GM19239 (cell line): ENCODE data around the gene PTPN18.
A peak's percentile ranks its signal among the peaks of the same experiment; 100 is the strongest.
"Not testable (repeated sequence)": the region's sequence is repeated elsewhere in the genome, so short reads cannot be mapped to it uniquely, and the experiment has no call there.

Source experiments
- DNase-seq: peaks from one replicate; pipeline ENCODE4 v3.0.0; 2011; ENCODE audit warnings: low spot score; ENCODE audit not compliant: insufficient read length
- FAIRE-seq: peaks from 2 replicates; lab custom pipeline; 2011; peaks lifted over from hg19 to GRCh38; lab: Jason Lieb, UNC

PTPN18 gene

GRCh38 chr2:130377491-130377890 is 21.6 kb downstream of the PTPN18 start:
- FAIRE-seq = no peak

GRCh38 chr2:130378206-130378897 is 22.5 kb downstream of the PTPN18 start:
- FAIRE-seq (no peak), DNase-seq (no peak)

More at GRCh38 chr2:130377491-130377890, 21.6 kb downstream of the PTPN18 start:
- no peak for DNase-seq

GRCh38 chr2:130378898-130379214 is 23.0 kb downstream of the PTPN18 start:
- FAIRE-seq = no peak
- no peak for DNase-seq

- DNase-seq = no peak
- FAIRE-seq = no peak
Measured at GRCh38 chr2:130380096-130380934, 24.5 kb downstream of the PTPN18 start.

- no peak for DNase-seq
- no peak for FAIRE-seq
Measured at GRCh38 chr2:130381145-130381544, 25.3 kb downstream of the PTPN18 start.

- no peak for FAIRE-seq
- DNase-seq = no peak
Measured at GRCh38 chr2:130381619-130382018, 25.8 kb downstream of the PTPN18 start.

GRCh38 chr2:130382313-130382917 is 26.6 kb downstream of the PTPN18 start:
- no peak for FAIRE-seq

GRCh38 chr2:130385709-130386108 is 29.9 kb downstream of the PTPN18 start:
- no peak for DNase-seq
- FAIRE-seq = no peak

More at GRCh38 chr2:130382313-130382917, 26.6 kb downstream of the PTPN18 start:
- DNase-seq = no peak

GRCh38 chr2:130387071-130387400 is 31.2 kb downstream of the PTPN18 start:
- no peak for DNase-seq
- FAIRE-seq = no peak

GRCh38 chr2:130387804-130388203 is 31.9 kb downstream of the PTPN18 start:
- DNase-seq (no peak), FAIRE-seq (no peak)

- FAIRE-seq (no peak), DNase-seq (no peak)
Measured at GRCh38 chr2:130388221-130388907, 32.5 kb downstream of the PTPN18 start.

- DNase-seq = no peak
- FAIRE-seq = no peak
Measured at GRCh38 chr2:130389358-130389757, 33.5 kb downstream of the PTPN18 start.

- no peak for DNase-seq
- FAIRE-seq = peak; percentile 11
Measured at GRCh38 chr2:130389783-130390182, 33.9 kb downstream of the PTPN18 start.

GRCh38 chr2:130390460-130391057 is 34.7 kb downstream of the PTPN18 start:
- FAIRE-seq (no peak), DNase-seq (no peak)

GRCh38 chr2:130391058-130391871 is 35.4 kb downstream of the PTPN18 start:
- DNase-seq = no peak
- peak; percentile 78 for FAIRE-seq

GRCh38 chr2:130391872-130392670 is 36.2 kb downstream of the PTPN18 start:
- DNase-seq (no peak), FAIRE-seq (no peak)

GRCh38 chr2:130393318-130393910 is 37.6 kb downstream of the PTPN18 start:
- no peak for FAIRE-seq
- DNase-seq = no peak

GRCh38 chr2:130406280-130406679 is 50.4 kb downstream of the PTPN18 start:
- not testable (repeated sequence) for FAIRE-seq, DNase-seq
